HepG2 (cell line): ENCODE data around the gene RNF14.

Experiments
- POLR2AphosphoS5 ChIP-seq: IDR thresholded peaks from 2 replicates; pipeline ENCODE4 v1.6.1; 2012; ENCODE audit warnings: low read depth, low read length
- SP140L ChIP-seq: sonication (generic); formaldehyde crosslinking; IDR thresholded peaks from 2 replicates; pipeline ENCODE4 v1.4.0; 2020; ENCODE audit warnings: missing genetic modification reagents, borderline replicate concordance
- TF ChIP-seq, protein P1 (sequence below): sonication (generic); formaldehyde crosslinking; IDR thresholded peaks from 2 replicates; pipeline ENCODE4 v1.4.0; 2020; ENCODE audit warnings: mild to moderate bottlenecking, low read depth, missing genetic modification reagents

DNA sequence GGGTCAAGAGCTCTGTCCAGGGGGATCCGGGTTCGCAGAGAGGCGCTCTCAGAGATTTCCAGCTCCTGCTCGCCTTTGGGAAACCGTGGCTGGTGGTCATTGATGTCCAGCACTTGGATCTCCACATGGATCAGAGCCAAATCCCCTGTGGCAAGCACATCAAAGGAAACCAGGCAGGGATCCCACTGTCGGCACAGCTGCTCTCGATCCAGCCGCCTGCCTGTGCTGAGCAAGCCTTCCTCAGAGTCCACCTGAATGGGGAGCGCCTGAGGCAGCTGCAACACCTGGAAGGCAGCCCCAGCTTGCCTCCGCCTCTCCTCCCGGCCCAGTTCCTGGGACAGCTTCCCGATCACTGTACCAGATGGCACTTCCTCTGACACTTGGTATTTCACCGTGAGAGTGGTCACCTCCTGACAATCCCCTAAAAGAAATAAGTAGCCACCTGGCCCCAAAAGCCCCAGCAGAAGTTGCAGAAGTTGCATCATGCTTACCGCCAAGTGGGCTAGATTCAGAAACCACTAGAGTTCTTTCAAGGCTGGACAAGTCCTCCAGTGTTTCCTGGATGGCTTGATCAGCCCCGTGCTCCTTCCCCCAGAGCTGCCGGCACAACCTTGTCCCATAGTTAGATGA, 11.4 kb upstream of the RNF14 start:
- TF ChIP-seq SP140L (CRISPR knock-in tag) (no peak), POLR2AphosphoS5 (no peak)
- TF ChIP-seq, protein P1, sequence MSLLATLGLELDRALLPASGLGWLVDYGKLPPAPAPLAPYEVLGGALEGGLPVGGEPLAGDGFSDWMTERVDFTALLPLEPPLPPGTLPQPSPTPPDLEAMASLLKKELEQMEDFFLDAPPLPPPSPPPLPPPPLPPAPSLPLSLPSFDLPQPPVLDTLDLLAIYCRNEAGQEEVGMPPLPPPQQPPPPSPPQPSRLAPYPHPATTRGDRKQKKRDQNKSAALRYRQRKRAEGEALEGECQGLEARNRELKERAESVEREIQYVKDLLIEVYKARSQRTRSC (CRISPR knock-in tag): no peak
